ENCODE results near the gene BAG2.

BAG2 gene

GRCh38 chr6:57142178-57142525 is 30.0 kb upstream of the BAG2 start:
- Histone ChIP-seq H3K79me2 (no peaks in the 10 kb centered on the region), H3K27me3 (ENCODE audit: control insufficient read depth, insufficient read depth, low read length) (no peaks in the 10 kb centered on the region), H2AFZ (no peak overlapping the region), H3K4me1 (no peaks in the 10 kb centered on the region), H3K9ac (no peak overlapping the region), H3K36me3 (ENCODE audit: control insufficient read depth, insufficient read depth, low read length) (no peaks in the 10 kb centered on the region), H3K4me2 (ENCODE audit: low read length) (no peak overlapping the region), H3K27ac (no peak overlapping the region), H3K9me3 (ENCODE audit: control insufficient read depth, low read length) (no peaks in the 10 kb centered on the region), H3K4me3 (ENCODE audit: low read depth, low read length) (no peak overlapping the region)
- no peak for TF ChIP-seq CTCF (IDR thresholded peaks at IDR 0.05)

DNA sequence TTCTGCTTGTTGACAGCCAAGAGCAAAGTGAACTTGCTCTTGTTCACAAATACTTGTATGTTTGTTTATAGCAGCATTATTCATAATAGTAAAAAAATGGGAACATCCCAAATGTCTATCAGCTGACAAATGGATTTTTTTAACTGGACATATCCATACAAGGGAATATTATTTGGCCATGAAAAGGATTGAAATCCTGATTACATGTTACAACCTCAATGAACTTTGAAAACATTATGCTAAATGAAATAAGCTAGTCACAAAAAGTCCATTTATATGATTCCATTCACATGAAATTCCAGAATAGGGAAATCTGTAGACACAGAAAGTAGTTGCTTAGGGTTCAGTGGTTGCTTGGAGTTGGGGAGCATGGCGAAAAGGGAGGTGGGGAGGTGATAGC is 28.4 kb upstream of the BAG2 start:
- Histone ChIP-seq H3K9me3 (ENCODE audit: control insufficient read depth, low read length) (no peaks in the 10 kb centered on the region), H3K4me2 (ENCODE audit: low read length) (no peak overlapping the region), H3K79me2 (no peaks in the 10 kb centered on the region), H2AFZ (no peak overlapping the region), H3K27ac (no peak overlapping the region), H3K9ac (no peak overlapping the region), H3K4me1 (peaks cover 3% of the 10 kb centered on the region), H3K27me3 (ENCODE audit: control insufficient read depth, insufficient read depth, low read length) (no peaks in the 10 kb centered on the region), H3K36me3 (ENCODE audit: control insufficient read depth, insufficient read depth, low read length) (no peaks in the 10 kb centered on the region), H3K4me3 (ENCODE audit: low read depth, low read length) (no peak overlapping the region)
- no peak for TF ChIP-seq CTCF (IDR thresholded peaks at IDR 0.05)

DNA sequence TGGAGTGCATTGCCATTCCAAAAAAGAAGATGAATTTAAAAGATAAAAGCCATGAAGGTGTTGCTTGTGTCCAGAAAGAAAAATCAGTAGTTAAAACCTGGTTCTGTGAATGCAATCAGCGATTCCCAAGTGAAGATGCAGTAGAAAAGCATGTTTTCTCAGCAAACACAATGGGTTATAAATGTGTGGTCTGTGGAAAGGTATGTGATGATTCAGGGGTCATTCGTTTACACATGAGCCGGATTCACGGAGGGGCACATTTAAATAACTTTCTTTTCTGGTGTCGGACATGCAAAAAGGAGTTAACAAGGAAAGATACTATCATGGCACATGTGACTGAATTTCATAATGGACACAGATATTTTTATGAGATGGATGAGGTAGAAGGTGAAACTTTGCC is 24.7 kb upstream of the BAG2 start:
- no peak overlapping the region for H3K4me2 ChIP-seq (ENCODE audit: low read length)
- no peaks in the 10 kb centered on the region for H3K27me3 ChIP-seq (ENCODE audit: control insufficient read depth, insufficient read depth, low read length)
- peaks cover 3% of the 10 kb centered on the region for H3K4me1 ChIP-seq
- TF ChIP-seq CTCF (IDR thresholded peaks at IDR 0.05): no peak
- H3K9ac ChIP-seq: no peak overlapping the region
- H3K79me2 ChIP-seq: no peaks in the 10 kb centered on the region
- H3K27ac ChIP-seq: no peak overlapping the region
- no peaks in the 10 kb centered on the region for H3K36me3 ChIP-seq (ENCODE audit: control insufficient read depth, insufficient read depth, low read length)
- no peak overlapping the region for H2AFZ ChIP-seq
- no peak overlapping the region for H3K4me3 ChIP-seq (ENCODE audit: low read depth, low read length)
- no peaks in the 10 kb centered on the region for H3K9me3 ChIP-seq (ENCODE audit: control insufficient read depth, low read length)

GRCh38 chr6:57147955-57148858 is 23.9 kb upstream of the BAG2 start:
- Histone ChIP-seq H3K4me2 (ENCODE audit: low read length) (no peak overlapping the region), H3K27ac (no peak overlapping the region), H3K4me3 (ENCODE audit: low read depth, low read length) (no peak overlapping the region), H3K27me3 (ENCODE audit: control insufficient read depth, insufficient read depth, low read length) (no peaks in the 10 kb centered on the region), H3K79me2 (no peaks in the 10 kb centered on the region), H3K9me3 (ENCODE audit: control insufficient read depth, low read length) (no peaks in the 10 kb centered on the region), H3K36me3 (ENCODE audit: control insufficient read depth, insufficient read depth, low read length) (no peaks in the 10 kb centered on the region), H2AFZ (no peak overlapping the region), H3K4me1 (peaks cover 3% of the 10 kb centered on the region), H3K9ac (no peak overlapping the region)
- TF ChIP-seq CTCF (IDR thresholded peaks at IDR 0.05): no peak

DNA sequence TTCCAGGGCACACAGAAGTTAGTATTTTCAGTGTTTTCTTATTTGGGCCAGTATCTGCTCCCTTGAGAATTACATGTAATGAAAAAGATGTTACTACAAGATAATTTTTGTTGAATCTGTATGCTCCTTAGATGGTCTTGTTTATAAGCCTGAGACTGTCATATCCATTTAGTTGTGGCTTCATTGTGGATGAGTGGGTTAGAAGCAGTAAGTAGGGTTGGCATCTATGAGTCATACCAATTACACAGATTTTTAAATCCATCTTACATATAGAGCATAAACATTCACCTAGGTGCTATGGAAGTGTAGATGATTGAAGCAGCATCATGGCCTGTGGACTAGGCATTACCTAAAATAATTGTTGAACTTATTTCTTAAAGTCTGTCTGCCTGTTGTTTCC is 13.5 kb upstream of the BAG2 start:
- Histone ChIP-seq H3K27ac (no peak overlapping the region), H3K9ac (no peak overlapping the region), H3K4me2 (ENCODE audit: low read length) (no peak overlapping the region), H3K9me3 (ENCODE audit: control insufficient read depth, low read length) (no peaks in the 10 kb centered on the region), H3K4me3 (ENCODE audit: low read depth, low read length) (no peak overlapping the region), H2AFZ (no peak overlapping the region), H3K27me3 (ENCODE audit: control insufficient read depth, insufficient read depth, low read length) (no peaks in the 10 kb centered on the region), H3K79me2 (no peaks in the 10 kb centered on the region), H3K4me1 (no peaks in the 10 kb centered on the region), H3K36me3 (ENCODE audit: control insufficient read depth, insufficient read depth, low read length) (no peaks in the 10 kb centered on the region)
- TF ChIP-seq CTCF (IDR thresholded peaks at IDR 0.05): no peak

Measured in parathyroid adenoma (tissue), 2 donors.